Astrocyte (in vitro differentiated cells and primary cell): ENCODE data around the gene VPS8. TPM values are rescaled to one million over a fixed set of nuclear protein-coding genes. Genes with fewer than 3 reads are reported as not detected.

Experiments used
- DNase-seq: peaks from one replicate; pipeline ENCODE4 v3.0.0-alpha.2; 2010; ENCODE audit warnings: low read depth
- FAIRE-seq: peaks from 2 replicates; lab custom pipeline; 2011; peaks lifted over from hg19 to GRCh38; lab: Jason Lieb, UNC
- H2AFZ ChIP-seq: 2 replicates; pipeline ENCODE4 v1.6.0; 2012; ENCODE audit warnings: low read depth, low read length, inconsistent platforms
- H3K27ac ChIP-seq: 2 replicates; pipeline ENCODE4 v1.5.1; 2011; ENCODE audit warnings: low read depth, low read length, inconsistent platforms
- H3K27me3 ChIP-seq: 2 replicates; pipeline ENCODE4 v1.6.0; 2011; ENCODE audit warnings: low read length, inconsistent platforms; ENCODE audit not compliant: insufficient read depth
- H3K36me3 ChIP-seq: 2 replicates; pipeline ENCODE4 v1.5.1; 2011; ENCODE audit warnings: low read length, inconsistent platforms; ENCODE audit not compliant: insufficient read depth
- H3K4me1 ChIP-seq: 2 replicates; pipeline ENCODE4 v1.5.1; 2011; ENCODE audit warnings: low read length, inconsistent platforms; ENCODE audit not compliant: insufficient read depth
- H3K4me2 ChIP-seq: 2 replicates; pipeline ENCODE4 v1.6.0; 2012; ENCODE audit warnings: low read length, inconsistent platforms
- H3K4me3 ChIP-seq: 2 replicates; pipeline ENCODE4 v1.5.1; 2011; ENCODE audit warnings: low read depth, mild to moderate bottlenecking, low read length, inconsistent platforms; ENCODE audit not compliant: insufficient read depth
- H3K79me2 ChIP-seq: 2 replicates; pipeline ENCODE4 v1.6.0; 2012; ENCODE audit warnings: mild to moderate bottlenecking, low read length, inconsistent platforms; ENCODE audit not compliant: insufficient read depth
- H3K9ac ChIP-seq: 2 replicates; pipeline ENCODE4 v1.6.0; 2012; ENCODE audit warnings: mild to moderate bottlenecking, low read length, inconsistent platforms
- H3K9me3 ChIP-seq: 2 replicates; pipeline ENCODE4 v1.5.1; 2012; ENCODE audit warnings: low read depth, mild to moderate bottlenecking, low read length, inconsistent platforms; ENCODE audit not compliant: insufficient read depth
- H4K20me1 ChIP-seq: 2 replicates; pipeline ENCODE4 v1.6.0; 2012; ENCODE audit warnings: low read length, inconsistent platforms; ENCODE audit not compliant: insufficient read depth
- H3K27ac Mint-ChIP-seq: one replicate; pipeline ENCODE4 v1.8.0; 2021; ENCODE audit warnings: mild to moderate bottlenecking, mixed read lengths; ENCODE audit not compliant: unreplicated experiment
- H3K27me3 Mint-ChIP-seq: one replicate; pipeline ENCODE4 v1.8.0; 2021; ENCODE audit warnings: low read depth, mixed read lengths; ENCODE audit not compliant: unreplicated experiment
- H3K36me3 Mint-ChIP-seq: one replicate; pipeline ENCODE4 v1.8.0; 2021; ENCODE audit warnings: low read depth, mixed read lengths; ENCODE audit not compliant: unreplicated experiment
- H3K4me1 Mint-ChIP-seq: one replicate; pipeline ENCODE4 v1.8.0; 2021; ENCODE audit warnings: low read depth, mixed read lengths; ENCODE audit not compliant: unreplicated experiment
- H3K4me3 Mint-ChIP-seq: one replicate; pipeline ENCODE4 v1.8.0; 2021; ENCODE audit warnings: mild to moderate bottlenecking, moderate library complexity, mixed read lengths; ENCODE audit not compliant: unreplicated experiment
- H3K9me3 Mint-ChIP-seq: one replicate; pipeline ENCODE4 v1.8.0; 2021; ENCODE audit warnings: mild to moderate bottlenecking, mixed read lengths; ENCODE audit not compliant: unreplicated experiment
- EZH2 ChIP-seq: IDR thresholded peaks from 2 replicates; pipeline ENCODE4 v1.6.1; 2012; ENCODE audit warnings: mild to moderate bottlenecking, low read length, inconsistent platforms; ENCODE audit not compliant: insufficient read depth
- total RNA-seq: library from RNA; stranded (reverse); gene quantifications from 2 replicates; pipeline ENCODE4 v1.2.1, GENCODE V29; 2021
- TF ChIP-seq, protein P1 (sequence below): IDR thresholded peaks from 2 replicates; pipeline ENCODE4 v1.5.1; 2011; ENCODE audit warnings: low read depth, mild to moderate bottlenecking, inconsistent platforms, low read length, moderate library complexity; ENCODE audit not compliant: insufficient read depth

Gene VPS8
- total RNA-seq, 1 donor from 2014 or later = 40.7 TPM

DNA sequence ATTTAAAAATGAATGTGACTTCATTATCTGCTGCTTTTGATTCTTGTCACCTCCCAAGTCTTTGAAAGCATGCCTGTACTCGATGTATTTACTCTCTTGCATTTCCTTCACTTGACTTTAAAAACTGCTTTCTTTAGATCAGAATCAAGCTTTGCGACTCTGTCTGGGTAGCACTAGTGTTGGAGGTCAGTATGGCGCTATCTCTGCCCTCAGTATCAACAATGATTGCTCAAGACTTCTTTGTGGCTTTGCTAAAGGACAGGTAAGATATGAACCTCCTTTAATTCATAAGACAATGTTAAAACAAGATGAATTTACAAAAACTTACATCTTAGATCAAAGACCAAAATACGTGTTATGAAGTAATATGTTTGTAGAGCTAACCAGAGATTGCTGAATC, 37.0 kb downstream of the VPS8 start:
- TF ChIP-seq EZH2 = no peak
- H3K36me3 Mint-ChIP-seq = peaks cover 10% of the 10 kb centered on the region
- Histone ChIP-seq H4K20me1 (no peaks in the 10 kb centered on the region), H3K79me2 (no peaks in the 10 kb centered on the region), H3K4me1 (peaks cover 1% of the 10 kb centered on the region), H3K9ac (no peak overlapping the region), H3K27me3 (no peaks in the 10 kb centered on the region), H3K4me2 (no peak overlapping the region), H3K4me3 (no peak overlapping the region), H2AFZ (no peak overlapping the region), H3K9me3 (no peaks in the 10 kb centered on the region), H3K27ac (no peak overlapping the region), H3K36me3 (peaks cover 4% of the 10 kb centered on the region)
- no peaks in the 10 kb centered on the region for H3K9me3 Mint-ChIP-seq
- H3K4me3 Mint-ChIP-seq = no peak overlapping the region
- no peak overlapping the region for H3K27ac Mint-ChIP-seq
- FAIRE-seq = no peak
- no peaks in the 10 kb centered on the region for H3K4me1 Mint-ChIP-seq
- no peaks in the 10 kb centered on the region for H3K27me3 Mint-ChIP-seq
- no peak for DNase-seq

DNA sequence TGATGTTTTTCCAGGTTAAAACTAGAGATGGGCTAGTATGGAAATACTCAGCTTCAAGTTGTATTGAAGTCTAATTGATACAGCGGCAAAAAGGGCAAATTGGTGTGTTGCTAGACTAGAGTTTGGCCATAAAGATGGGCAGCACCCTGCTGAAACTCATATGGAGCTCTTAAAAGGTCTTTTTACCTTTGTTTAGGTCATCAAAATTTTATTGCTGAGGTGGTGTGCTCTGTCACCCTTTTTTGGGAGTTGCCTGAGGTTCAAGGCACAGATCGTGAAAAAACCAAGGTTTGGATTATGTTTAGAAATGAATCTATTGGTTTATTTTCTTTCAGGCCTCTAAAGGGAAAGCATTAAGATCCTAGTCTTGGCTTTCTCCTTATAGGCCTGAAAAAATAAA, 38.2 kb downstream of the VPS8 start:
- H3K9me3 Mint-ChIP-seq = no peaks in the 10 kb centered on the region
- Histone ChIP-seq H3K27me3 (no peaks in the 10 kb centered on the region), H3K9ac (no peak overlapping the region), H3K4me2 (no peak overlapping the region), H3K4me3 (no peak overlapping the region), H3K27ac (no peak overlapping the region), H3K36me3 (peaks cover 5% of the 10 kb centered on the region), H3K79me2 (no peaks in the 10 kb centered on the region), H2AFZ (no peak overlapping the region), H3K9me3 (no peaks in the 10 kb centered on the region), H3K4me1 (no peaks in the 10 kb centered on the region), H4K20me1 (no peaks in the 10 kb centered on the region)
- peaks cover 16% of the 10 kb centered on the region for H3K36me3 Mint-ChIP-seq
- no peak for DNase-seq
- no peak overlapping the region for H3K4me3 Mint-ChIP-seq
- no peak for FAIRE-seq
- no peaks in the 10 kb centered on the region for H3K4me1 Mint-ChIP-seq
- H3K27ac Mint-ChIP-seq = no peak overlapping the region
- no peaks in the 10 kb centered on the region for H3K27me3 Mint-ChIP-seq
- TF ChIP-seq, protein P1, sequence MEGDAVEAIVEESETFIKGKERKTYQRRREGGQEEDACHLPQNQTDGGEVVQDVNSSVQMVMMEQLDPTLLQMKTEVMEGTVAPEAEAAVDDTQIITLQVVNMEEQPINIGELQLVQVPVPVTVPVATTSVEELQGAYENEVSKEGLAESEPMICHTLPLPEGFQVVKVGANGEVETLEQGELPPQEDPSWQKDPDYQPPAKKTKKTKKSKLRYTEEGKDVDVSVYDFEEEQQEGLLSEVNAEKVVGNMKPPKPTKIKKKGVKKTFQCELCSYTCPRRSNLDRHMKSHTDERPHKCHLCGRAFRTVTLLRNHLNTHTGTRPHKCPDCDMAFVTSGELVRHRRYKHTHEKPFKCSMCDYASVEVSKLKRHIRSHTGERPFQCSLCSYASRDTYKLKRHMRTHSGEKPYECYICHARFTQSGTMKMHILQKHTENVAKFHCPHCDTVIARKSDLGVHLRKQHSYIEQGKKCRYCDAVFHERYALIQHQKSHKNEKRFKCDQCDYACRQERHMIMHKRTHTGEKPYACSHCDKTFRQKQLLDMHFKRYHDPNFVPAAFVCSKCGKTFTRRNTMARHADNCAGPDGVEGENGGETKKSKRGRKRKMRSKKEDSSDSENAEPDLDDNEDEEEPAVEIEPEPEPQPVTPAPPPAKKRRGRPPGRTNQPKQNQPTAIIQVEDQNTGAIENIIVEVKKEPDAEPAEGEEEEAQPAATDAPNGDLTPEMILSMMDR = no peak

DNA sequence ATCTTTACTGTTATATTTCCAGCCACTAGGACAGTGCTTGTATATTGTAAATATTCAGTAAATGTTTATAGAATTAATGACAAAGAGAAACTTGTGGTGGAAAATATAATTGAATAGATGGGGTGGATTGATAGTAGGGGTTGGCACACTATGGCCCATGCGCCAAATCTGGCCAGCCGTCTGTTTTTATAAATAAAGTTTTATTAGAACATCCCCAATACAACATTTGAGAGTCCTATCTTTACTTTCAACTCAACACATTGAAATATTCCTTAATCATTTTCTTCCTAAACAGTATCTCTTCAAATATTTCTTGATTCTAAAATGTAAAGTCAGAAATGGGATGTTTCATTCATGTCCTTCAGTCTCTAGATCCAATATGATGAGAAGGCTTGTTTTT, 45.1 kb downstream of the VPS8 start:
- H3K4me2 ChIP-seq = no peak overlapping the region
- H3K27ac Mint-ChIP-seq = no peak overlapping the region
- no peak overlapping the region for H3K9ac ChIP-seq
- DNase-seq (no peak), FAIRE-seq (no peak)
- no peaks in the 10 kb centered on the region for H3K27me3 ChIP-seq
- H2AFZ ChIP-seq = no peak overlapping the region
- H3K27ac ChIP-seq = no peak overlapping the region
- no peak overlapping the region for H3K4me3 Mint-ChIP-seq
- H3K9me3 Mint-ChIP-seq = no peaks in the 10 kb centered on the region
- peaks cover 9% of the 10 kb centered on the region for H3K36me3 ChIP-seq
- H3K4me1 Mint-ChIP-seq = no peaks in the 10 kb centered on the region
- H3K79me2 ChIP-seq = no peaks in the 10 kb centered on the region
- no peak for TF ChIP-seq EZH2
- TF ChIP-seq, protein P1 = no peak
- no peaks in the 10 kb centered on the region for H3K4me1 ChIP-seq
- no peaks in the 10 kb centered on the region for H3K9me3 ChIP-seq
- no peaks in the 10 kb centered on the region for H4K20me1 ChIP-seq
- peaks cover 22% of the 10 kb centered on the region for H3K36me3 Mint-ChIP-seq
- no peak overlapping the region for H3K4me3 ChIP-seq
- no peaks in the 10 kb centered on the region for H3K27me3 Mint-ChIP-seq
